ENCODE measurements around the gene MRC2.
A peak's percentile ranks its signal among the peaks of the same experiment; 100 is the strongest.

MRC2 gene

DNA sequence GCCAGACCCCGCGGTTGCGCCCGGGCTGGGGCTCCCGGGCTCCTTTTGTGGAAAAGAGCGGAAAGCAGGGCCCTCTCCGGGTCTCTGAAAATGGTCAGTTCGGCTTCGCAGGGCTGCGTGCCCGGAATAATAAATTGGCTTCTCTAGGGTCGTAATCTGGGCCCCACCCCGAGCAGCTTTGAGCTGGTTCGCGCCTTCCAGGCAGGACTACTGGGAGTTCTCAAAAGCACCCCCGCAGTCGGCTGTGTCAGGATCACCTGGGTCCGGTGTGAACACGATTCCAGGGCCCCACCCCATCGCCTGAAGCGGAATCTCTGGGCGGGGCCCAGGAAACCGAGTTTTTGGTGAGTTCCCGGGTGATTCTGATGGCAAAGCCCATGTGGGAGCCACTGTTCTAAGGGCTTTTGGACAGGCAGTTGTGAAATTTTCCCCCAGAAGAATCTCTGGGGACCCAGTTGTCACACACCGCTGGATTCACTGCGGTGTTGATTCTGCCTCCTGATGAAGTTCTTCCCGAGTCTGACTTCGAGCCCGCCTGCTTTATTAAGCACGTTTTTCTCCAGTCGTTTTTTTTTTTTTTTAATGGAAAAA is 77.0 kb downstream of the MRC2 start:
- peaks cover 10% of the 10 kb centered on the region; the same call in 1 of the 2 replicates for H3K9me3 ChIP-seq (ENCODE audit: control insufficient read depth, insufficient read depth, low read length)
- H3K9ac ChIP-seq (ENCODE audit: low read depth, low read length), result peak overlapping the region; percentile 78
- no peaks in the 10 kb centered on the region for H3K36me3 ChIP-seq (ENCODE audit: insufficient read depth, low read length)
- peaks cover 12% of the 10 kb centered on the region for H3K4me1 ChIP-seq (ENCODE audit: insufficient read depth, low read length)

DNA sequence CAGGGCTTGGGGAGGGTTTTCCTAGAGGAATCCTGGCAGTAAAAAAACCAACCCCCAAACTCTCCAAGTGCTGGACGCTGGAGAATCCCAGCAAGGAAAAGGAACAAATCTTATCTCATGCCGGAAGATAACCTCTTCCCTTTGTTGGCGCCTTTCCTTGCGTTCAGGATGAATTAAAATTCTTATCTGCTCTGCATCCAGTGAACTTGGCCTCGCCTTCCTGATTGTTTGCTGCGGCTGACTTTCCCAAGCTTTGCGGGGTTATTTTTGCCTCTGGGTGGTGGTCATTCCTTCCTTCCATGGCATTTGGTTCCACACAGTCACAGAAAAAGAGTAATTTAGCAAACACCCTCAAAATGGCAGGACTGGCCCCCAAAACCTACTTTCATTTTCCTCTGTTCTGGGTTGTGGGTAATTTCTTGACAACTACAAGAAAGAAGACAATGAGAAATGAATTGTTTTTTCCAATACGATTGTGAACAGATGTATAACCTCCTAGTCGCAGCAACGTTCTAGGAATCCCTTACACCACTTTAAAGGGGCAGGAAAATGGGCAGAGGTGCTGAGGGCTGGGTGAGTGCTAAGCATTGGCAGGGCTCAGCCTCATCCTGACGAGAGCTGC is 77.8 kb downstream of the MRC2 start:
- H3K9me3 ChIP-seq (ENCODE audit: control insufficient read depth, insufficient read depth, low read length), result peaks cover 10% of the 10 kb centered on the region; the same call in 1 of the 2 replicates
- H3K9ac ChIP-seq (ENCODE audit: low read depth, low read length), result peak overlapping the region; percentile 78
- H3K36me3 ChIP-seq (ENCODE audit: insufficient read depth, low read length), result no peaks in the 10 kb centered on the region
- H3K4me1 ChIP-seq (ENCODE audit: insufficient read depth, low read length), result peaks cover 12% of the 10 kb centered on the region

DNA sequence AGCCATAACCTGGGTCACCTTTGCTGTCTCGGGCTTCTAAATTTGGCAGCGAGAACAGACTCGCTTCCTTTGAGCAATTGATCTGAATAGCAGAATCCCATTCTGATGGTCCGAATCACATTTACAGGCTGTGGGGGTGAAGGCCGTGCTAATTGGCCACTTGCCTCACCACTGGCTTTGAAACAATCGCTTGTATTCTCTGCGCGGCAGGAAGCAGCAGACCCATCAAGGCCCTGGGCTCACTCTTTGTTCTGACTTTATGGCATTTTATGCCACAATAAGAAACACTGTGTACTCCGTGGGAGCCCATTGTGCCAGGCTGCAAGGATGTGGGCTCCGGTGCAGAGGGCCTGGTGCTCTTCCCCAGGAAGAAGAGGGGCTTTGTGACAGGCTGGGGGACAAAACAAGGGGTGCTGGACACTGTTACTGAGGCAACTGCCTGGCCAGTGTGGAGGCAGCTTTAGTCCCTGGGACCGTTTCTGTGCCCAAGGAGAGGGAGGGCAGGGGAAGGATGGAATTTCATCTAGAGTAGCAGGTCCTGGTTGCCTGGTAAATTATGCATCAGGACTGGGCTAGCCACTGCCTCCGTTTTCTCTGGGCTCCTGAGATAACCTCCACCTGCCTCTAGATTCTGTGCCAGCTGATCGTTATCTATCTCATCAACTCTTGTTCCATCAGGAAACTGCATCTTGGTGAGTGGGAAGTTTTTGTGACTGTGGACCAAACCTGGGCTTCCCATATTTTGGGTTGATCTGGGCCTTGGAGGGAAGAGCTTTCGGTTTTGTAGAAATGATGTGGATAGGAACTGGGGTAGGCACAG is 78.5 kb downstream of the MRC2 start:
- Histone ChIP-seq H3K9ac (ENCODE audit: low read depth, low read length) (peak overlapping the region; percentile 78), H3K9me3 (ENCODE audit: control insufficient read depth, insufficient read depth, low read length) (peaks cover 10% of the 10 kb centered on the region; the same call in 1 of the 2 replicates), H3K36me3 (ENCODE audit: insufficient read depth, low read length) (no peaks in the 10 kb centered on the region), H3K4me1 (ENCODE audit: insufficient read depth, low read length) (peaks cover 12% of the 10 kb centered on the region)

DNA sequence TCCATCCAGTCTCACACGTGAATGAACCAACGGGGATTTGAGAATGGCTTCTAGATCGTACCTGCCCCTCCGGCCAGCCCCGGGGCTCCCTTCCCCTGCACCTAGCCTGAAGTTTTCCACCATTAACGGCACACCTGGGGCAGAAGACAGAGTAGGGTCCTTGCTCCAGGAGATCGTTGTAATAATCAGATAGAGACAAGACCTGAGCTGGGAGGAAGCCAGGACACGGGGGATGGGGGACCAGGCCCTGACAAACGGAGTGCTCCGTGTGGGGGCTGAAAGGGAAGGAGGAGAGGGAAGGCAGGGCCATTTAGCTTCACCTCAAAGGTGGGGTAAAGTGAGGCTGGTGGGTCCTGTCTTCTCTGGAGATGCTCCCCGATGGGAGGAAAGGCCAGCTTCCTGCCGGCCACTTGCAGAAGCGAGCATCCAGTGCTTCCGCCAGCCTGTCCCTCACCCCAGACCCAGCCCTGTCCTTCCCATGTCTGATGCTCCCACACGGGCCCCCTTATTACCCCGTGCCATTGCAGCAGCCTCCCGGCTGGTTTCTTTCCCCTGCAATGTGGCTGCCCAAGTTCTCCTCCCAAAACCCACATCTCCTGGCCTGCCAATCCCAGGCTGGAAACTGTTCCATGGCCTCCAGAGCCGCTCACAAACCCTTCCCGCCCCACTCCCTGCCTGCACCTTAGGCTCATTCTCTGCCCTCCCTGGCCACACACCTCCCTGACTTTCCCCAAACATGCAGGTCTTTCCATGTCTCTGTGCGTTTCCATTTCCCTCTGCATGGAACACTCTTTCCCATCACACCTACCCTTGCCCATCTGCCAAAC is 79.3 kb downstream of the MRC2 start:
- H3K9me3 ChIP-seq (ENCODE audit: control insufficient read depth, insufficient read depth, low read length), result peaks cover 10% of the 10 kb centered on the region; the same call in 1 of the 2 replicates
- H3K9ac ChIP-seq (ENCODE audit: low read depth, low read length), result 0 out of 2 replicates have a peak overlapping the region, but pooled peaks have one; percentile 78
- peaks cover 12% of the 10 kb centered on the region for H3K4me1 ChIP-seq (ENCODE audit: insufficient read depth, low read length)
- H3K36me3 ChIP-seq (ENCODE audit: insufficient read depth, low read length), result no peaks in the 10 kb centered on the region

DNA sequence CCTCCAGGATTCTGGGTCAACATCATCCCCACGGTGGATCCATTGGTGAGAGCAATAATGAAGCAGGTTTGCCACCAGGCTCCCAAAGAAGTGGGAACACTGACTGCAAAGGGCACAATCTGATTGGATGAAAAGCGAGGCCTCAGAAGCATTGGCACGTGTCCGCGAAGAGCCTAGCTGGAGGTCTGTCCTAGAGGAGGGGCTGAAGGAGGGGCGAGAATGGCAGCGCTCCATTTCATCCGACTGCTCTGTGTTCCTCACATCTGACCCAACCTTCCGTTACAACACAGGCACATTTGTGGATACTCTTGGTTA is 79.9 kb downstream of the MRC2 start:
- H3K9me3 ChIP-seq (ENCODE audit: control insufficient read depth, insufficient read depth, low read length), result peaks cover 10% of the 10 kb centered on the region; the same call in 1 of the 2 replicates
- H3K4me1 ChIP-seq (ENCODE audit: insufficient read depth, low read length), result peaks cover 12% of the 10 kb centered on the region
- no peaks in the 10 kb centered on the region for H3K36me3 ChIP-seq (ENCODE audit: insufficient read depth, low read length)
- H3K9ac ChIP-seq (ENCODE audit: low read depth, low read length), result no peak overlapping the region

DNA sequence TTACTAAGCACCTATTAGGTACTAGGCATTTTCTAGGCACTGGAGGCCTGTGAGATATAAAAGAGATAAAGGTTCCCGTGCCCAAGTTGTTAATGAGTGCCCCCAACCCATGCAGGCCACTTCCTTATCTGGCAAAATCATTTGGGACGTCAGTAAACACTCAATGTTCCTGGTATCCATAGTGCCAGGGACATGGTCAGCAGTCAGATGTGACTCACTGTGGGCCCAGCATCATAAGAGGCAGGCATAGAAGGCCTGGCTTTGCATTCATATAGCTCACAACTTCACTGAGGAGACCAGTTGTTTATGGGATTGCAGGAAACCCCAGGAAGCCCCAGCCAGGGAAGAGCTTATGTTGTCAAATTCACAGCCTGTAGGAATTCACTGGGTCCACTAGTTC is 81.1 kb downstream of the MRC2 start:
- peaks cover 10% of the 10 kb centered on the region; the same call in 1 of the 2 replicates for H3K9me3 ChIP-seq (ENCODE audit: control insufficient read depth, insufficient read depth, low read length)
- no peak overlapping the region for H3K9ac ChIP-seq (ENCODE audit: low read depth, low read length)
- no peaks in the 10 kb centered on the region for H3K36me3 ChIP-seq (ENCODE audit: insufficient read depth, low read length)
- peaks cover 8% of the 10 kb centered on the region for H3K4me1 ChIP-seq (ENCODE audit: insufficient read depth, low read length)

DNA sequence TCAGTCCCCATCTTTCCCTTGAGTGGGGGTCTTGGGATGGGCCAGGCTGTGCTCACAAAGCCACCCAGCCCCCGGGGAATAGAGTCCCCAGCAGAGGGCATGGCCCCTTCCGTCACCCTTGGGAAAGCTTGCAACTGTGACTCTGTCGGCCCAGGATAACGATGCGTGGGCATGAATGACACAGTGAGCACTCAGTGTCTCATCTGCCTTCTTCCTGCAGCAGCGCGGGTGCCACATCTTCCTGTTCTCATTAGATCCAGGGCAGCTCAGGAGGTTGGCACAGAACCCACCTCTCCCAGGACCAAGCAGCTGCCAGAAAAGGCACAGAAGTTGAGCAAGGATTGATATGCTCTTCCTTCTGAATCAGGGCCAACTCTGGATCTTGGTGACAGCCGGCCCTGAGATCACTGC is 84.7 kb downstream of the MRC2 start:
- no peaks in the 10 kb centered on the region for H3K36me3 ChIP-seq (ENCODE audit: insufficient read depth, low read length)
- H3K4me1 ChIP-seq (ENCODE audit: insufficient read depth, low read length), result no peaks in the 10 kb centered on the region
- H3K9me3 ChIP-seq (ENCODE audit: control insufficient read depth, insufficient read depth, low read length), result peaks cover 10% of the 10 kb centered on the region; the same call in 1 of the 2 replicates
- H3K9ac ChIP-seq (ENCODE audit: low read depth, low read length), result no peak overlapping the region

DNA sequence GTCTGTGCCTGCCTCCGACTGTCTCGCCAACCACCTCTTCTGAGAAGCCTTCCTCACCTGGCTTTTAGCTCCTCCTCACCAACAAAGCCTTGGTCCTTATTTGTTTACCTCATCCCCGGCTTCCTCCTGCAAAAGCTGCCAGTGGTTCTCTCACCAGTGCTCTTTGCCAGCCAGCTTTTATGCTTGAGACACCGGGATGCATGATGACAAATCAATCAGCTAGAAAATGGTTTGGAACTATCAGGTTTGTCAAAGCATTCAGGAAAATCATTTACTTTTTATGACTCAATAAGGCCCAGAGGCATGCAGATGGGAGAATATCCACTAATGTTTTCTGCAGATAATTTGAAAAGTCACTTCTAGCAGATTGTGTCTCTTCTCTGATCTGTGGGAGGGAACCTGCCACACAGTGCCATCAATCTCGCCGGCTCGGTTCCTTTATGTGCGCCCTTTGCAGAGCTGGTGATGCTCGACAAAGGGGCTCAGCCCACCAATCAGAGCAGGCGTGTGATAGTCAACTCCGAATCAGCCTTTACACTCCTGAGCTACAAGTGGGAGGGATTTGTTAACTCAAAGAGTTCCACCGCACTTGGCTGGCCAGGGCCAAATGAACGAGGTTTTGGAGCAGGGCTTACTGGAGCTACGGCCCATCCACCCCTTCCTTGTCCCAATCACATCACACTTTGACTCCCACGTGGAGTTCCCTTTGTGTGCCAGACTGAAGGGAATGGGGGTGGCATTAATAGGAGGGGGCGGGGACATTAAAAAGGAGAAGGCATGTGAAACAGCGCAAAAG is 85.8 kb downstream of the MRC2 start:
- Histone ChIP-seq H3K4me1 (ENCODE audit: insufficient read depth, low read length) (no peaks in the 10 kb centered on the region), H3K9ac (ENCODE audit: low read depth, low read length) (no peak overlapping the region), H3K36me3 (ENCODE audit: insufficient read depth, low read length) (no peaks in the 10 kb centered on the region), H3K9me3 (ENCODE audit: control insufficient read depth, insufficient read depth, low read length) (peaks cover 8% of the 10 kb centered on the region; the same call in 1 of the 2 replicates)

DNA sequence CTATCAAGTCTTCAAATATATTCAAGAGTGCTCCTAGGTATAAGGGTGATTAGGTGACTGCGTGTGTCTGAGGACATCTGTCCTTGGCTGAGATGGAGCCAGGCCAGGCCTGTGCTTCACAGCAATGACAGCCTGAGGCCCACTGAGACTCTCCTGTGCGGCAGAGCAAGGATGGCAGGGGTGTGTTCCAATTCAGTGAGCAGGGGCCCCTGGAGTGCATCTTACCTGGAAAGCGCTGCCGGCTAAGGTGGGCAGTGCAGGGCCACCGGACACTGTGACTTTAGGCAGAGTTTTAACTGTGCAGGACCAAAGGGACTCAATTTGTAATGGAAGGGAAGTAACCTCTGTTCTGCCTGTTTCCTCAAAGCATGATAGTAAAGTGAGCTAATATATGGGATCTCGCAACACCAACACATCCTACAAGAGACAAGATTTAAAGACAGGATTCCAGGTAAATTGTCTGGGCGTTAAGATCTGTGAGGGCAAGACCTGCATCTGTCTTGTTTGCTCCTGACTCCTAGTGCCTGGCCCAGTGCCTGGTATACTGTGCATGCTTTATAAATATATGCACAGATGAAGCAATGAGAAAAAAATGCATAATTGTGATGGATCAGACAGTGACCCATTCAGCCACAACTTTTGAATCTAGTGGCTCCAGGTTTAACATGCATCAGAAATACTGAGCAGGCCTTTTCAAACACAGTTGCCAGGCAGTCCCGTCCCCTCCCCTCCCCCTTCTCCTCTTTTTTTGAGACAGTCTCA is 86.7 kb downstream of the MRC2 start:
- no peak overlapping the region for H3K9ac ChIP-seq (ENCODE audit: low read depth, low read length)
- no peaks in the 10 kb centered on the region for H3K36me3 ChIP-seq (ENCODE audit: insufficient read depth, low read length)
- no peaks in the 10 kb centered on the region for H3K4me1 ChIP-seq (ENCODE audit: insufficient read depth, low read length)
- no peaks in the 10 kb centered on the region for H3K9me3 ChIP-seq (ENCODE audit: control insufficient read depth, insufficient read depth, low read length)

DNA sequence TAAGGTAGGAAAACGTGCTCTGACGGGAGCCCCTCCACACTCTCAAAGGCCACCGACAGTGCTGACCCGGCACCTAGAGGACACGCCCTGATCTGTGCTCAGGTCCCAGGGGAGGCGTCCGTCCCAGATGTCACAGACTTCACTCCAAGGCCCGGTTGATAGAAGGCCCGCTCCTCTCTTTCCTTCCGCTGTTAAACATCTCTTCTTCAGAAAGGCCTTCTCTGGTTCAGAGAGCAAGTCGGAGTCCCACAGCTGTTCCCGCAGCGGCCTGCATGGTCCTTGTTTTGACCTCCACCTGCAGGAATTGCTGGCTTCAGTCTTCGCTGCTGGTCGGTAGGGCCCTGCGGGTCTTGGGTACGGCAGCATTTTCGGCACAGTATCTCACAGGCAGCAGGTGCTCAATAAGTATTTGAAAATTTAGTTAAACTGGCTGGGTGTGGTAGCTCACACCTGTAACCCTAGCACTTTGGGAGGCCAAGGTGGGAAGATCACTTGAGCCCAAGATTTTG is 88.5 kb downstream of the MRC2 start:
- Histone ChIP-seq H3K9ac (ENCODE audit: low read depth, low read length) (no peak overlapping the region), H3K9me3 (ENCODE audit: control insufficient read depth, insufficient read depth, low read length) (no peaks in the 10 kb centered on the region)

DNA sequence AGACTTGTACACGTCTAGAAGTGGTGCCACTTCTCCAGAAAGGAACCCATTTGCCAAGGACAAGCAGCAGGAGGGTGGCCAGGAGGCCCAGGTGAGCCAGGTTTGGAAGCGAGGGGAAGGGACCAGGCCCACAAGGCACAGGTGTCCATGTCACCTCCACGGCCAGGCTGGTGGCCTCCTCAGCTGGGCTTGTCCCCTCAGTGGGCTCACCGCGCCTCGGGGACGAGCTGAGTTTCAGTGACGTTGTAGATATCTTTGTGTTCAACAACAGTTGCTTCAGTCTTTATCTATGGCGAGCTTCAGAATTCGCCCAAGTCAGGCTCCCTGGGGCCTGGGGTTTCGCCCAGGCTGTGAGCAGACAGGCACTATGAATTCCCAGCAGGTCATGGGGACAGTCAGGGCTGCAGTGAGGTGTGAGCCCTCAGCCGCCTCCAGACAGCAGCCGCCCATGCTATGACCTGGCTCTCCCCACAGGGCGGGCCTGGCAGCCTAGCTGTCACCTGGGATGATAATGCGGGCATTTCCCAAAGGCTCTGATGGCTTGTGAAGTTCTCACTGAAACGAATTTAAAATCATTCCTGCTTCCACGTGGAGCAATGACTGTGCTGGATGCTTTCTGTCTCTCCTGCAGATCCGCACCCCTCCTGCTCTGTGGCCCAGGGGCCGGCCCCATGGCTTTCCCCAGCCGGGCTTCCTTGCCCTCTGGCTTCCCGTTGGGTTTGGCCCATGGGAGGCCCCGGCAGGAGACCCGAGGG is 89.5 kb downstream of the MRC2 start:
- H3K4me1 ChIP-seq (ENCODE audit: insufficient read depth, low read length), result peaks cover 7% of the 10 kb centered on the region
- H3K36me3 ChIP-seq (ENCODE audit: insufficient read depth, low read length), result no peaks in the 10 kb centered on the region
- H3K9me3 ChIP-seq (ENCODE audit: control insufficient read depth, insufficient read depth, low read length), result no peaks in the 10 kb centered on the region
- H3K9ac ChIP-seq (ENCODE audit: low read depth, low read length), result no peak overlapping the region

More for the DNA sequence above, 88.5 kb downstream of the MRC2 start:
- no peaks in the 10 kb centered on the region for H3K36me3 ChIP-seq (ENCODE audit: insufficient read depth, low read length)
- H3K4me1 ChIP-seq (ENCODE audit: insufficient read depth, low read length), result peaks cover 7% of the 10 kb centered on the region

DNA sequence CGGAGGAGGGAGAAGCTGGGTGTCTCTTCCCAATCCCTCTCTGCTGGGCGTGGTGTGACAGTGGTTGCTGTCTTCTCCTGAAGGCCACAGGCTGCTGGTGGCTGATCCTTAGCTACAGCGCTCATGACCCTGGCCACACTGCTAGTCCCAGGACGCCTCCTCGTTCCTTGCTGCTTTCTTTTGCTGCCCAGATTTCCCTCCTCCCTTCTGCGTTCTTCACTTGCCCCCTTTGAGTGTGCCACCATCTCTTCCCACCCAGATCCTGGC is 90.1 kb downstream of the MRC2 start:
- no peak overlapping the region for H3K9ac ChIP-seq (ENCODE audit: low read depth, low read length)
- no peaks in the 10 kb centered on the region for H3K36me3 ChIP-seq (ENCODE audit: insufficient read depth, low read length)
- H3K4me1 ChIP-seq (ENCODE audit: insufficient read depth, low read length), result peaks cover 7% of the 10 kb centered on the region
- H3K9me3 ChIP-seq (ENCODE audit: control insufficient read depth, insufficient read depth, low read length), result no peaks in the 10 kb centered on the region
